Neuronal stem cell (in vitro differentiated cells): ENCODE results near the gene FFAR4. TPM values are rescaled to one million over a fixed set of nuclear protein-coding genes. Genes with fewer than 3 reads are reported as not detected.
"Not testable (repeated sequence)": the region's sequence is repeated elsewhere in the genome, so short reads cannot be mapped to it uniquely, and the experiment has no call there.

Source experiments
- DNase-seq: peaks from one replicate; pipeline ENCODE4 v3.0.0-alpha.2; 2013; ENCODE audit warnings: low spot score
- H2AFZ ChIP-seq: one replicate; pipeline ENCODE4 v1.6.1; 2013; ENCODE audit warnings: mild to moderate bottlenecking, low read length, inconsistent platforms
- H2AK5ac ChIP-seq: 2 replicates; pipeline ENCODE4 v1.6.1; 2013; ENCODE audit warnings: low read depth, mild to moderate bottlenecking, inconsistent platforms, low read length, moderate library complexity, mixed read lengths
- H2BK120ac ChIP-seq: 2 replicates; pipeline ENCODE4 v1.6.1; 2013; ENCODE audit warnings: low read depth, mild to moderate bottlenecking, inconsistent platforms, low read length, moderate library complexity, mixed read lengths
- H2BK12ac ChIP-seq: one replicate; pipeline ENCODE4 v1.6.1; 2013; ENCODE audit warnings: low read length, inconsistent platforms
- H2BK15ac ChIP-seq: 2 replicates; pipeline ENCODE4 v1.6.1; 2013; ENCODE audit warnings: mild to moderate bottlenecking, low read length, inconsistent platforms, mixed read lengths
- H2BK5ac ChIP-seq: one replicate; pipeline ENCODE4 v1.6.1; 2013; ENCODE audit warnings: inconsistent platforms, mild to moderate bottlenecking, low read length, moderate library complexity
- H3K14ac ChIP-seq: one replicate; pipeline ENCODE4 v1.6.1; 2013; ENCODE audit warnings: low read length, inconsistent platforms
- H3K18ac ChIP-seq: 2 replicates; pipeline ENCODE4 v1.6.1; 2013; ENCODE audit warnings: low read length, inconsistent platforms
- H3K23ac ChIP-seq: 2 replicates; pipeline ENCODE4 v1.6.1; 2013; ENCODE audit warnings: low read depth, mild to moderate bottlenecking, mixed read lengths, low read length, inconsistent platforms; ENCODE audit not compliant: poor library complexity
- H3K27ac ChIP-seq: replicated peaks from 3 replicates; pipeline ENCODE4 v1.5.1; 2013; ENCODE audit warnings: low read length, inconsistent platforms
- H3K27me3 ChIP-seq, 3 experiments: 2 replicates each; pipeline ENCODE4 v1.6.1; 2013; ENCODE audit warnings: low read length in 3 of 3, mild to moderate bottlenecking in 2 of 3, inconsistent platforms in 1 of 3, low read depth in 1 of 3, mixed read lengths in 1 of 3, moderate library complexity in 1 of 3; ENCODE audit not compliant: control insufficient read depth in 3 of 3, insufficient read depth in 3 of 3
- H3K36me3 ChIP-seq, 2 donors: replicated peaks in 1 of 2; 2 replicates each; pipeline ENCODE4 v1.6.1; 2013; ENCODE audit warnings: low read length in 2 of 2; ENCODE audit not compliant: control insufficient read depth in 2 of 2, insufficient read depth in 2 of 2
- H3K4ac ChIP-seq: 2 replicates; pipeline ENCODE4 v1.6.1; 2013; ENCODE audit warnings: inconsistent platforms, mild to moderate bottlenecking, low read length, moderate library complexity
- H3K4me1 ChIP-seq, 2 donors: 1 replicate in 1 of 2; 2 replicates in 1 of 2; pipeline ENCODE4 v1.6.1; 2013; ENCODE audit warnings: low read length in 2 of 2, low read depth in 1 of 2; ENCODE audit not compliant: control insufficient read depth in 2 of 2, insufficient read depth in 1 of 2
- H3K4me2 ChIP-seq: one replicate; pipeline ENCODE4 v1.6.1; 2013; ENCODE audit warnings: mild to moderate bottlenecking, low read length, inconsistent platforms; ENCODE audit not compliant: insufficient read depth, poor library complexity, severe bottlenecking
- H3K4me3 ChIP-seq, 2 donors: 2 replicates each; pipeline ENCODE4 v1.5.1; 2013; ENCODE audit warnings: low read length in 2 of 2, mild to moderate bottlenecking in 2 of 2, inconsistent platforms in 1 of 2, moderate library complexity in 1 of 2
- H3K79me1 ChIP-seq: one replicate; pipeline ENCODE4 v1.6.1; 2013; ENCODE audit warnings: low read depth, mild to moderate bottlenecking, inconsistent platforms, low read length, moderate library complexity
- H3K9ac ChIP-seq: one replicate; pipeline ENCODE4 v1.6.1; 2013; ENCODE audit warnings: mild to moderate bottlenecking, low read depth, low read length, inconsistent platforms; ENCODE audit not compliant: poor library complexity
- H3K9me3 ChIP-seq, 2 donors: replicated peaks in 1 of 2; 2 replicates each; pipeline versions ENCODE3 to v1.6.1; 2013; ENCODE audit warnings: low read length in 2 of 2, mild to moderate bottlenecking in 2 of 2, inconsistent platforms in 1 of 2, low read depth in 1 of 2, mixed read lengths in 1 of 2, moderate library complexity in 1 of 2; ENCODE audit not compliant: control insufficient read depth in 2 of 2, insufficient read depth in 1 of 2
- H4K8ac ChIP-seq: one replicate; pipeline ENCODE4 v1.6.1; 2013; ENCODE audit warnings: low read depth, mild to moderate bottlenecking, inconsistent platforms, low read length, moderate library complexity
- H4K91ac ChIP-seq: one replicate; pipeline ENCODE4 v1.6.1; 2013; ENCODE audit warnings: low read length, low read depth, mild to moderate bottlenecking, inconsistent platforms; ENCODE audit not compliant: poor library complexity
- WGBS, 2 donors: extraction: QIAGEN DNeasy Blood & Tissue Kit; methylation state at CpG; one replicate each; pipeline ENCODE4 v1.1.7; 2013; ENCODE audit warnings: missing lambda C conversion rate in 2 of 2, mixed read lengths in 1 of 2; ENCODE audit not compliant: insufficient read length in 2 of 2, insufficient replicate concordance in 1 of 2; ENCODE audit errors: extremely low coverage in 2 of 2; 5-methylcytosine and 5-hydroxymethylcytosine counted together
- polyA plus RNA-seq, 2 experiments: library from polyadenylated mRNA; stranded (reverse); fragments of 200-250 nt; gene quantifications; one replicate each; pipeline ENCODE4 v1.2.3, GENCODE V29; 2013

FFAR4 gene
- polyA plus RNA-seq (2013, experiment 1 of 2): 0.01 TPM
- not detected for polyA plus RNA-seq (2013, experiment 2 of 2)

DNA sequence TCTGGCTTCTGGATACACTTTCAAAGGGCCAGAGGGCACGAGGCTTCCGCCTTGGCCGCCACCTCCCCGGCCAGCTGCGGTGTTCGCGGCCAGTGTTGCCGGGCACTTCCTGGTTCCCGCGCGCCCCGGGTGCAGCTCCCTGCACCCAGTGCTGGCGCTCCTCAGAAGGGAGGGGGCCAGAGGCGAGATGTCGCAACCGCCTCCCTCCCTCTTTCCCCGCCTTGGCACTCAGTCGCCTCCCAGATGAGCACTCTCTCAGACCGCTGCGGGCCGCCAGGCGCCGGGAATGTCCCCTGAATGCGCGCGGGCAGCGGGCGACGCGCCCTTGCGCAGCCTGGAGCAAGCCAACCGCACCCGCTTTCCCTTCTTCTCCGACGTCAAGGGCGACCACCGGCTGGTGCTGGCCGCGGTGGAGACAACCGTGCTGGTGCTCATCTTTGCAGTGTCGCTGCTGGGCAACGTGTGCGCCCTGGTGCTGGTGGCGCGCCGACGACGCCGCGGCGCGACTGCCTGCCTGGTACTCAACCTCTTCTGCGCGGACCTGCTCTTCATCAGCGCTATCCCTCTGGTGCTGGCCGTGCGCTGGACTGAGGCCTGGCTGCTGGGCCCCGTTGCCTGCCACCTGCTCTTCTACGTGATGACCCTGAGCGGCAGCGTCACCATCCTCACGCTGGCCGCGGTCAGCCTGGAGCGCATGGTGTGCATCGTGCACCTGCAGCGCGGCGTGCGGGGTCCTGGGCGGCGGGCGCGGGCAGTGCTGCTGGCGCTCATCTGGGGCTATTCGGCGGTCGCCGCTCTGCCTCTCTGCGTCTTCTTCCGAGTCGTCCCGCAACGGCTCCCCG, at the start of gene FFAR4:
Gene FFAR4, plus strand, starts transcription at position 231 of the 842 bp plus-strand sequence. Its CDS starts 56 bp downstream, at position 287.
- no peak within 1 kb of the TSS for H2AK5ac ChIP-seq
- no peak within 1 kb of the TSS for H4K8ac ChIP-seq
- no peak within 1 kb of the TSS for H2BK5ac ChIP-seq
- H3K27ac ChIP-seq: no peak within 1 kb of the TSS
- no peaks in the 10 kb centered on the region for H3K9me3 ChIP-seq
- peaks cover 17 to 91% (median 42%) of the 10 kb centered on the region in 3 experiments for H3K27me3 ChIP-seq
- WGBS, 2 donors: no CpG with 5 or more reads among the region's 85 CpGs
- no peaks in the 10 kb centered on the region for H3K36me3 ChIP-seq
- H3K18ac ChIP-seq: peak within 1 kb of the TSS; percentile 39
- DNase-seq: no peak
- no peak within 1 kb of the TSS for H3K23ac ChIP-seq
- H3K4ac ChIP-seq: no peak within 1 kb of the TSS
- H2BK12ac ChIP-seq: no peak within 1 kb of the TSS
- H3K14ac ChIP-seq: no peak within 1 kb of the TSS
- H3K4me2 ChIP-seq: peak within 1 kb of the TSS; percentile 79
- H2BK120ac ChIP-seq: no peak within 1 kb of the TSS
- H3K9ac ChIP-seq: peak within 1 kb of the TSS; percentile 70
- no peak within 1 kb of the TSS for H4K91ac ChIP-seq
- H2BK15ac ChIP-seq: no peak within 1 kb of the TSS
- H3K79me1 ChIP-seq: no peaks in the 10 kb centered on the region
- H2AFZ ChIP-seq: peak within 1 kb of the TSS; percentile 69
- peak within 1 kb of the TSS in 1 of 2 donors; percentile 77 for H3K4me3 ChIP-seq
- peaks cover 3% of the 10 kb centered on the region in 2 donors for H3K4me1 ChIP-seq

DNA sequence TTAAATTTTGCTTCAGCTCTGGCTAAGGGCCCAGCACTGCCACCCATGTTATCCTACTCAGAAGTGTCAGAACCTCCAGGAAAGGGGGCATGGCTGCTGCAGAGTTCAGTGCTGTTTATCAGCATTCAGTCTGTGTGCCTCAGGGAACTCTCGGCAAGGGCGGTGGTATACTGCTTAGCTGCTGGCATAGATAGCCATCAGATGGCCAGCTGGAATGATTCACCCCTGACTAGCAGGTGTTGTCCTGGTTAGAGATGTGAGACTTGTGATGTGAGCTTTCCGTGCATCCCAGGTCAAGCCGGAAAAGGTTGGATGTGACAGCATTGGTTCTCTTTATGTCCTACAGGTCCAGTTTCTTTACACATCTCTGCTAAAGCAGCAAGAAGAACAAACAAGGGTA, 47.9 kb upstream of the FFAR4 start:
- Histone ChIP-seq H3K27ac (no peak overlapping the region), H3K14ac (no peak overlapping the region), H2BK120ac (no peak overlapping the region), H2BK12ac (no peak overlapping the region), H3K4me1 (no peaks in the 10 kb centered on the region), H3K4me3 (no peak overlapping the region), H3K27me3 (no peaks in the 10 kb centered on the region), H2BK5ac (no peak overlapping the region), H3K4ac (no peak overlapping the region), H3K9ac (no peak overlapping the region), H4K91ac (no peak overlapping the region), H2AK5ac (no peak overlapping the region), H3K23ac (no peak overlapping the region), H3K9me3 (peaks cover 13 to 30% of the 10 kb centered on the region in 2 donors), H3K4me2 (no peak overlapping the region), H2BK15ac (no peak overlapping the region), H3K18ac (no peak overlapping the region), H4K8ac (no peak overlapping the region), H2AFZ (no peak overlapping the region), H3K79me1 (no peaks in the 10 kb centered on the region), H3K36me3 (peaks cover 31 to 82% of the 10 kb centered on the region in 2 donors)
- WGBS, 2 donors: no CpG with 5 or more reads among the region's 4 CpGs
- DNase-seq: no peak

DNA sequence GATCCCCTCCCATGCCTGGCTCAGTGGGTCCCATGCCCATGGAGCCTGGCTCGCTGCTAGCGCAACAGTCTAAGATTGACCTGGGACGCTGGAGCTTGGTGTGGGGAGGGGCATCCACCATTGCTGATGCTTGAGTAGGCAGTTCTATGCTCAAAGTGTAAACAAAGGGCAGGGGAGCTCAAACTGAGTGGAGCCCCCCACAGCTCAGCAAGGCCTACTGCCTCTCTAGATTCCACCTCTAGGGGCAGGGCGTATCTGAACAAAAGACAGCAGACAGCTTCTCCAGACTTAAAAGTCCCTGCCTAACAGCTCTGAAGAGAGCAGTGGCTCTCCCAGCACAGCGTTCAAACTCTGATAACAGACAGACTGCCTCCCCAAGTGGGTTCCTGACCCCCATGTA, 31.2 kb upstream of the FFAR4 start:
- H3K4me3 ChIP-seq: no peak overlapping the region
- H4K8ac ChIP-seq: no peak overlapping the region
- H2BK12ac ChIP-seq: no peak overlapping the region
- no peak overlapping the region for H3K27ac ChIP-seq
- no CpG with 5 or more reads among the region's 5 CpGs for WGBS, 2 donors
- H3K9me3 ChIP-seq: no peaks in the 10 kb centered on the region
- H2AFZ ChIP-seq: no peak overlapping the region
- no peaks in the 10 kb centered on the region for H3K36me3 ChIP-seq
- no peak overlapping the region for H2BK15ac ChIP-seq
- H3K79me1 ChIP-seq: no peaks in the 10 kb centered on the region
- no peak overlapping the region for H3K14ac ChIP-seq
- H2BK120ac ChIP-seq: no peak overlapping the region
- no peak overlapping the region for H2AK5ac ChIP-seq
- no peak overlapping the region for H4K91ac ChIP-seq
- no peaks in the 10 kb centered on the region for H3K4me1 ChIP-seq
- no peak overlapping the region for H3K4me2 ChIP-seq
- no peak overlapping the region for H3K23ac ChIP-seq
- DNase-seq: no peak
- no peaks in the 10 kb centered on the region for H3K27me3 ChIP-seq
- no peak overlapping the region for H2BK5ac ChIP-seq
- no peak overlapping the region for H3K9ac ChIP-seq
- no peak overlapping the region for H3K18ac ChIP-seq
- no peak overlapping the region for H3K4ac ChIP-seq

DNA sequence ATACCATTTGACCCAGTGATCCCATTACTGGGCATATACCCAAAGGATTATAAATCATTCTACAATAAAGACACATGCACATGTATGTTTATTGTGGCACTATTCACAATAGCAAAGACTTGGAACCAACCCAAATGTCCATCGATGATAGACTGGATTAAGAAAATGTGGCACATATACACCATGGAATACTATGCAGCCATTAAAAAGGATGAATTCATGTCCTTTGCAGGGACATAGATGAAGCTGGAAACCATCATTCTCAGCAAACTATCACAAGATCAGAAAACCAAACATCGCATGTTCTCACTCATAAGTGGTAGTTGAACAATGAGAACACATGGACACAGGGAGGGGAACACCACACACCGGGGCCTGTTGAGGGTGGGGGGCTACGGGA, 25.6 kb upstream of the FFAR4 start:
- H3K36me3 ChIP-seq, H3K4me1 ChIP-seq, H4K91ac ChIP-seq, H3K14ac ChIP-seq, H2BK5ac ChIP-seq, DNase-seq, H3K27ac ChIP-seq, H3K4me2 ChIP-seq, H4K8ac ChIP-seq, H2AK5ac ChIP-seq, H2AFZ ChIP-seq, H2BK120ac ChIP-seq, H3K9ac ChIP-seq, H3K18ac ChIP-seq, H3K79me1 ChIP-seq, H2BK15ac ChIP-seq, H3K4me3 ChIP-seq, H3K27me3 ChIP-seq, H3K9me3 ChIP-seq, H3K4ac ChIP-seq, H3K23ac ChIP-seq, H2BK12ac ChIP-seq: not testable (repeated sequence)
- no CpG with 5 or more reads among the region's 4 CpGs for WGBS, 2 donors
